A673 (cell line): ENCODE data around the gene SLC46A1.

Experiments
- CTCF ChIP-seq: fragments of 300-800, 200-600 bp; sonication (generic); conservative IDR thresholded peaks from 2 replicates; pipeline ENCODE4 v1.5.1; 2017; ENCODE audit warnings: low read depth, mild to moderate bottlenecking, antibody characterized with exemption, low read length, moderate library complexity, mixed read lengths
- EZH2 ChIP-seq: fragments of 200-600 bp; sonication (generic); IDR thresholded peaks from 2 replicates; pipeline ENCODE4 v1.6.1; 2017; ENCODE audit warnings: borderline replicate concordance, low read depth, mild to moderate bottlenecking, mixed read lengths, antibody characterized with exemption, low read length; ENCODE audit not compliant: poor library complexity, severe bottlenecking

GRCh38 chr17:28350271-28350670, 55.7 kb downstream of the SLC46A1 start:
- no peak for TF ChIP-seq CTCF
- no peak for TF ChIP-seq EZH2
